HEK293 (cell line): ENCODE results near the gene SPATA16.

Experiments used
- BCL11A ChIP-seq: fragments of 450-650 bp; formaldehyde crosslinking; IDR thresholded peaks from 2 replicates; pipeline ENCODE4 v1.5.1; 2016; ENCODE audit warnings: low read depth, missing biosample characterization, missing genetic modification characterization
- HOXD13 ChIP-seq: sonication (generic); formaldehyde crosslinking; IDR thresholded peaks from 2 replicates; pipeline ENCODE4 v1.8.0; 2022; ENCODE audit warnings: missing genetic modification reagents, borderline replicate concordance
- SCRT1 ChIP-seq: fragments of 450-650 bp; formaldehyde crosslinking; IDR thresholded peaks from 2 replicates; pipeline ENCODE4 v1.5.1; 2016; ENCODE audit warnings: missing biosample characterization, missing genetic modification characterization, borderline replicate concordance
- SP2 ChIP-seq: fragments of 450-650 bp; formaldehyde crosslinking; IDR thresholded peaks from 2 replicates; pipeline ENCODE4 v1.5.1; 2016; ENCODE audit warnings: missing biosample characterization, missing genetic modification characterization
- YY1 ChIP-seq: fragments of 450-650 bp; formaldehyde crosslinking; IDR thresholded peaks from 2 replicates; pipeline ENCODE4 v1.5.1; 2018; ENCODE audit warnings: missing biosample characterization, missing genetic modification characterization
- ZBTB44 ChIP-seq: fragments of 450-650 bp; IDR thresholded peaks from 2 replicates; pipeline ENCODE4 v1.5.1; 2018; ENCODE audit warnings: missing biosample characterization, mild to moderate bottlenecking, missing genetic modification characterization
- ZBTB48 ChIP-seq: fragments of 450-650 bp; formaldehyde crosslinking; IDR thresholded peaks from 2 replicates; pipeline ENCODE4 v1.5.1; 2016; ENCODE audit warnings: missing biosample characterization, missing genetic modification characterization
- ZNF37A ChIP-seq: fragments of 450-650 bp; IDR thresholded peaks from 2 replicates; pipeline ENCODE4 v1.5.1; 2018; ENCODE audit warnings: missing biosample characterization, missing genetic modification characterization
- ZNF623 ChIP-seq: fragments of 450-650 bp; formaldehyde crosslinking; IDR thresholded peaks from 2 replicates; pipeline ENCODE4 v1.5.1; 2016; ENCODE audit warnings: missing biosample characterization, missing genetic modification characterization
- ZNF76 ChIP-seq: fragments of 450-650 bp; formaldehyde crosslinking; IDR thresholded peaks from 2 replicates; pipeline ENCODE4; 2016; ENCODE audit warnings: low read depth, missing biosample characterization, missing genetic modification characterization, borderline replicate concordance
- ZSCAN23 ChIP-seq: fragments of 450-650 bp; formaldehyde crosslinking; IDR thresholded peaks from 2 replicates; pipeline ENCODE4 v1.5.1; 2016; ENCODE audit warnings: missing biosample characterization, missing genetic modification characterization
- TF ChIP-seq, protein P1 (sequence below): fragments of 450-650 bp; formaldehyde crosslinking; IDR thresholded peaks from 2 replicates; pipeline ENCODE4 v1.5.1; 2016; ENCODE audit warnings: missing biosample characterization, missing genetic modification characterization
- TF ChIP-seq, protein P2 (sequence below): fragments of 450-650 bp; formaldehyde crosslinking; conservative IDR thresholded peaks from 2 replicates; pipeline ENCODE4 v1.5.1; 2016; ENCODE audit warnings: low read depth, missing biosample characterization, missing genetic modification characterization

DNA sequence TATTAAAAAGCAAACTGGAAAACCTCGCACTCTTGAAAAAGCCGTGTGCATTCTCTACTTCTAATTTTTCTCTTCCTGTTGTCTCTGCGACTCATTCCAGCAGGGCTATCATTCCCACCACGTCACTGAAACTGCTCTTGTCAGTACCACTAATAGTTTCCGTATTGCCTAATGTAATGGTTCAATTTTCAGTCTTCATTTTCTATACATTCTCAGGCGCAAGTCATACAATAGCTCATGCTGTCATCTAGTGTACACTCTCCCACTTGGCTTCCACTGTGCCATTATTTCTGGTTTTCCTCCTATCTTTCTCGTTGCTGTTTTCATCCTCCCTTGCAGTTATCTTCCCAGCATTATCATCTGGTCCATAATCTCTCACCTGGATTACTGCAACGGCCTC is 160.2 kb downstream of the SPATA16 start:
- no peak for TF ChIP-seq SCRT1 (tag by site-specific recombination)
- no peak for TF ChIP-seq ZSCAN23 (tag by site-specific recombination)
- TF ChIP-seq, protein P1, sequence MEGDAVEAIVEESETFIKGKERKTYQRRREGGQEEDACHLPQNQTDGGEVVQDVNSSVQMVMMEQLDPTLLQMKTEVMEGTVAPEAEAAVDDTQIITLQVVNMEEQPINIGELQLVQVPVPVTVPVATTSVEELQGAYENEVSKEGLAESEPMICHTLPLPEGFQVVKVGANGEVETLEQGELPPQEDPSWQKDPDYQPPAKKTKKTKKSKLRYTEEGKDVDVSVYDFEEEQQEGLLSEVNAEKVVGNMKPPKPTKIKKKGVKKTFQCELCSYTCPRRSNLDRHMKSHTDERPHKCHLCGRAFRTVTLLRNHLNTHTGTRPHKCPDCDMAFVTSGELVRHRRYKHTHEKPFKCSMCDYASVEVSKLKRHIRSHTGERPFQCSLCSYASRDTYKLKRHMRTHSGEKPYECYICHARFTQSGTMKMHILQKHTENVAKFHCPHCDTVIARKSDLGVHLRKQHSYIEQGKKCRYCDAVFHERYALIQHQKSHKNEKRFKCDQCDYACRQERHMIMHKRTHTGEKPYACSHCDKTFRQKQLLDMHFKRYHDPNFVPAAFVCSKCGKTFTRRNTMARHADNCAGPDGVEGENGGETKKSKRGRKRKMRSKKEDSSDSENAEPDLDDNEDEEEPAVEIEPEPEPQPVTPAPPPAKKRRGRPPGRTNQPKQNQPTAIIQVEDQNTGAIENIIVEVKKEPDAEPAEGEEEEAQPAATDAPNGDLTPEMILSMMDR (tag by site-specific recombination) = no peak
- no peak for TF ChIP-seq ZNF76 (tag by site-specific recombination)
- TF ChIP-seq HOXD13 = no peak
- no peak for TF ChIP-seq ZNF623
- no peak for TF ChIP-seq ZBTB44 (tag by site-specific recombination)
- no peak for TF ChIP-seq YY1
- no peak for TF ChIP-seq ZNF37A (tag by site-specific recombination)
- TF ChIP-seq, protein P2, sequence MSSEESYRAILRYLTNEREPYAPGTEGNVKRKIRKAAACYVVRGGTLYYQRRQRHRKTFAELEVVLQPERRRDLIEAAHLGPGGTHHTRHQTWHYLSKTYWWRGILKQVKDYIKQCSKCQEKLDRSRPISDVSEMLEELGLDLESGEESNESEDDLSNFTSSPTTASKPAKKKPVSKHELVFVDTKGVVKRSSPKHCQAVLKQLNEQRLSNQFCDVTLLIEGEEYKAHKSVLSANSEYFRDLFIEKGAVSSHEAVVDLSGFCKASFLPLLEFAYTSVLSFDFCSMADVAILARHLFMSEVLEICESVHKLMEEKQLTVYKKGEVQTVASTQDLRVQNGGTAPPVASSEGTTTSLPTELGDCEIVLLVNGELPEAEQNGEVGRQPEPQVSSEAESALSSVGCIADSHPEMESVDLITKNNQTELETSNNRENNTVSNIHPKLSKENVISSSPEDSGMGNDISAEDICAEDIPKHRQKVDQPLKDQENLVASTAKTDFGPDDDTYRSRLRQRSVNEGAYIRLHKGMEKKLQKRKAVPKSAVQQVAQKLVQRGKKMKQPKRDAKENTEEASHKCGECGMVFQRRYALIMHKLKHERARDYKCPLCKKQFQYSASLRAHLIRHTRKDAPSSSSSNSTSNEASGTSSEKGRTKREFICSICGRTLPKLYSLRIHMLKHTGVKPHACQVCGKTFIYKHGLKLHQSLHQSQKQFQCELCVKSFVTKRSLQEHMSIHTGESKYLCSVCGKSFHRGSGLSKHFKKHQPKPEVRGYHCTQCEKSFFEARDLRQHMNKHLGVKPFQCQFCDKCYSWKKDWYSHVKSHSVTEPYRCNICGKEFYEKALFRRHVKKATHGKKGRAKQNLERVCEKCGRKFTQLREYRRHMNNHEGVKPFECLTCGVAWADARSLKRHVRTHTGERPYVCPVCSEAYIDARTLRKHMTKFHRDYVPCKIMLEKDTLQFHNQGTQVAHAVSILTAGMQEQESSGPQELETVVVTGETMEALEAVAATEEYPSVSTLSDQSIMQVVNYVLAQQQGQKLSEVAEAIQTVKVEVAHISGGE (tag by site-specific recombination) = no peak
- TF ChIP-seq BCL11A (tag by site-specific recombination) = no peak
- no peak for TF ChIP-seq SP2 (tag by site-specific recombination)
- no peak for TF ChIP-seq ZBTB48 (tag by site-specific recombination)
